ENCODE results near the gene PRKCQ.

Gene PRKCQ

DNA sequence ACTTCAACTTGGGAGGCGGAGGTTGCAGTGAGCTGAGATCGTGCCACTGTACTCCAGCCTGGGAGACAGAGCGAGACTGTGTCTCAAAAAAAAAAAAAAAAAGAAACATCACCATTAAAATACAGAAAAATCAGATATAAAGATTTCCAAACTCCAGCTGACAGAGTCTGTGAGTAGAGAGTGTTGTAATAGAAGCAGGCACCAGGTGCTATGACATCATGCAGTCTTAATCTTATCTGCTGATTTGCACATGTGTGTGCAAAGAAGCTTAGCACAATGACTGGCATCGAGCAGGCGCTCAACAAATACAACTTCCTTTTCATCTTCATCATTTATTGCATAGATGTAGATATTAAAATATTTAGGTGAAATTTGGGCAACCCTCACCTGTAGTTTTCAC, 92.2 kb downstream of the PRKCQ start:
- Histone ChIP-seq H3K79me1 (ENCODE audit: low read length) (no peaks in the 10 kb centered on the region), H3K9me3 (ENCODE audit: insufficient read depth, low read depth, low read length) (no peaks in the 10 kb centered on the region), H4K91ac (ENCODE audit: low read depth, low read length) (no peak overlapping the region), H3K4me1 (ENCODE audit: control insufficient read depth in 1 of 2, insufficient read depth in 2 of 2, low read length in 2 of 2) (no peaks in the 10 kb centered on the region), H3K4ac (ENCODE audit: low read depth, low read length) (no peak overlapping the region), H3K4me2 (ENCODE audit: low read length) (no peak overlapping the region), H2AFZ (ENCODE audit: insufficient read depth, low read length, poor library complexity) (no peak overlapping the region), H3K79me2 (ENCODE audit: control insufficient read depth, insufficient read depth, low read length, poor library complexity) (no peaks in the 10 kb centered on the region), H2AK5ac (ENCODE audit: low read length) (no peak overlapping the region), H3K27ac (ENCODE audit: low read depth, low read length) (no peak overlapping the region), H3K27me3 (ENCODE audit: insufficient read depth, low read length) (no peaks in the 10 kb centered on the region), H3K18ac (ENCODE audit: low read length) (no peak overlapping the region), H3K36me3 (ENCODE audit: control insufficient read depth in 1 of 2, insufficient read depth in 2 of 2, low read length in 2 of 2) (no peaks in the 10 kb centered on the region), H3K23ac (ENCODE audit: low read length) (no peak overlapping the region), H3K9ac (ENCODE audit: low read length) (no peak overlapping the region), H2BK5ac (ENCODE audit: low read depth, low read length, poor library complexity) (no peak overlapping the region), H2BK120ac (ENCODE audit: insufficient read depth, low read length, poor library complexity) (no peak overlapping the region), H4K8ac (ENCODE audit: low read depth, low read length) (no peak overlapping the region), H3K14ac (ENCODE audit: low read length) (no peak overlapping the region), H4K12ac (ENCODE audit: low read depth, low read length) (no peak overlapping the region), H2BK12ac (ENCODE audit: low read length) (no peak overlapping the region), H3K4me3 (ENCODE audit: low read depth, low read length) (no peak overlapping the region)
- DNase-seq, result peak; percentile 33 to 50
- no CpG with 5 or more reads among the region's 5 CpGs for WGBS (ENCODE audit: extremely low coverage, insufficient coverage, insufficient read length)

DNA sequence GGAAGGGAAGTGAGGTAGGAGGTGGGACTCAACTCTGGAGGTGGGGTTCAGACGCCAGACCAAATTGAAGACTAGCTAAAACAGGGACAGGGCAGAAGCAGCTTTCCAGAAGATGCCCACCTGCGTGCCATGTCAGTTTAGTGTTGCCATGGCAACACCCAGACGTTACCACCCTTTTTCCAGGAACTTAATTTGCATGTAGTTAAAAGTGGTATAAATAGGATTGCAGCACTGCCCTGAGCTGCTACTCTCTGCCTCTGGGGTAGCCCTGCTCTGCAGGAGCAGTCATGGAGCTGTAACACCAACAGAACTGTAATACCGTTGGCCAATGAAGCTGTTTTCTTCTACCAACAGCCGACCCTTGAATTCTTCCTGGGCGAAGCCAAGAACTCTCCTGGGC, 93.8 kb downstream of the PRKCQ start:
- Histone ChIP-seq H2BK12ac (ENCODE audit: low read length) (no peak overlapping the region), H4K12ac (ENCODE audit: low read depth, low read length) (no peak overlapping the region), H2AFZ (ENCODE audit: insufficient read depth, low read length, poor library complexity) (no peak overlapping the region), H3K23ac (ENCODE audit: low read length) (no peak overlapping the region), H2BK120ac (ENCODE audit: insufficient read depth, low read length, poor library complexity) (no peak overlapping the region), H3K14ac (ENCODE audit: low read length) (no peak overlapping the region), H3K9me3 (ENCODE audit: insufficient read depth, low read depth, low read length) (no peaks in the 10 kb centered on the region), H3K79me1 (ENCODE audit: low read length) (no peaks in the 10 kb centered on the region), H3K79me2 (ENCODE audit: control insufficient read depth, insufficient read depth, low read length, poor library complexity) (no peaks in the 10 kb centered on the region), H3K27me3 (ENCODE audit: insufficient read depth, low read length) (no peaks in the 10 kb centered on the region), H3K4ac (ENCODE audit: low read depth, low read length) (no peak overlapping the region), H2AK5ac (ENCODE audit: low read length) (no peak overlapping the region), H3K4me2 (ENCODE audit: low read length) (no peak overlapping the region), H4K8ac (ENCODE audit: low read depth, low read length) (no peak overlapping the region), H3K4me3 (ENCODE audit: low read depth, low read length) (no peak overlapping the region), H3K18ac (ENCODE audit: low read length) (no peak overlapping the region), H2BK5ac (ENCODE audit: low read depth, low read length, poor library complexity) (no peak overlapping the region), H4K91ac (ENCODE audit: low read depth, low read length) (no peak overlapping the region), H3K27ac (ENCODE audit: low read depth, low read length) (no peak overlapping the region), H3K36me3 (ENCODE audit: control insufficient read depth in 1 of 2, insufficient read depth in 2 of 2, low read length in 2 of 2) (no peaks in the 10 kb centered on the region), H3K4me1 (ENCODE audit: control insufficient read depth in 1 of 2, insufficient read depth in 2 of 2, low read length in 2 of 2) (no peaks in the 10 kb centered on the region), H3K9ac (ENCODE audit: low read length) (no peak overlapping the region)
- no peak for DNase-seq
- no CpG with 5 or more reads among the region's 6 CpGs for WGBS (ENCODE audit: extremely low coverage, insufficient coverage, insufficient read length)

DNA sequence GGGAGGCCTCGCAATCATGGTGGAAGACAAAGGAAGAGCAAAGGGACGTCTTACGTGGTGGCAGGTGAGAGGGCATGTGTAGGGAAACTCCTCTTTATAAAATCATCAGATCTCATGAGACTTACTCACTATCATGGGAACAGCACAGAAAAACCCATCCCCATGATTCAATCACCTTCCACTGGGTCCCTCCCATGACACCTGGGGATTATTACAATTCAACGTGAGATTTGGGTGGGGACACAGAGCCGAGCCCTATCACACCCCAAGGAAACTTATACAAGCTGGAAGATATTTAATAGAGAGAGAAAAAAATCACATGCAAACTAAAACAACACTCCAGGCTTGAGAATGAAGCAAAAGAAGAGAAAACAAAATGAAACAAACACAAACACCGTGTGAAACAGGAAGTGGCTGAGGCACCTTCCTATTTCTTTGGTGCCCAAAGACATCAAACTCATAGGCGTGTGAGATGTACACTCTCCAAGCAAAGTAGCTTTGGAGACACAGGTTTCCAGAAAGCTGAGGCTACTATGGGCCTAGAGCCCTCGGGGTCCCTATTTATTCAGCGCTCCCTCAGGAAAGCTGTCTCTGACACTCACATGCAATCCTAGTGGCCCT, 97.2 kb downstream of the PRKCQ start:
- Histone ChIP-seq H3K9me3 (ENCODE audit: insufficient read depth, low read depth, low read length) (no peaks in the 10 kb centered on the region), H2BK120ac (ENCODE audit: insufficient read depth, low read length, poor library complexity) (no peak overlapping the region), H3K79me2 (ENCODE audit: control insufficient read depth, insufficient read depth, low read length, poor library complexity) (no peaks in the 10 kb centered on the region), H3K4me3 (ENCODE audit: low read depth, low read length) (no peak overlapping the region), H3K79me1 (ENCODE audit: low read length) (no peaks in the 10 kb centered on the region), H2BK5ac (ENCODE audit: low read depth, low read length, poor library complexity) (no peak overlapping the region), H4K12ac (ENCODE audit: low read depth, low read length) (no peak overlapping the region), H2AK5ac (ENCODE audit: low read length) (no peak overlapping the region), H3K4me1 (ENCODE audit: control insufficient read depth in 1 of 2, insufficient read depth in 2 of 2, low read length in 2 of 2) (no peaks in the 10 kb centered on the region), H3K27me3 (ENCODE audit: insufficient read depth, low read length) (no peaks in the 10 kb centered on the region), H4K91ac (ENCODE audit: low read depth, low read length) (no peak overlapping the region), H3K9ac (ENCODE audit: low read length) (no peak overlapping the region), H2AFZ (ENCODE audit: insufficient read depth, low read length, poor library complexity) (no peak overlapping the region), H3K27ac (ENCODE audit: low read depth, low read length) (no peak overlapping the region), H3K36me3 (ENCODE audit: control insufficient read depth in 1 of 2, insufficient read depth in 2 of 2, low read length in 2 of 2) (no peaks in the 10 kb centered on the region), H3K4ac (ENCODE audit: low read depth, low read length) (no peak overlapping the region), H3K4me2 (ENCODE audit: low read length) (no peak overlapping the region), H3K18ac (ENCODE audit: low read length) (no peak overlapping the region), H2BK12ac (ENCODE audit: low read length) (no peak overlapping the region), H3K23ac (ENCODE audit: low read length) (no peak overlapping the region), H3K14ac (ENCODE audit: low read length) (no peak overlapping the region), H4K8ac (ENCODE audit: low read depth, low read length) (no peak overlapping the region)
- DNase-seq, result no peak
- no CpG with 5 or more reads among the region's 9 CpGs for WGBS (ENCODE audit: extremely low coverage, insufficient coverage, insufficient read length)

GRCh38 chr10:6478722-6479121, 101.4 kb downstream of the PRKCQ start:
- H3K79me1 ChIP-seq (ENCODE audit: low read length), result no peaks in the 10 kb centered on the region
- H3K23ac ChIP-seq (ENCODE audit: low read length), result no peak overlapping the region
- H4K91ac ChIP-seq (ENCODE audit: low read depth, low read length), result no peak overlapping the region
- H3K4ac ChIP-seq (ENCODE audit: low read depth, low read length), result no peak overlapping the region
- no peak overlapping the region for H3K4me2 ChIP-seq (ENCODE audit: low read length)
- DNase-seq, result no peak
- no peak overlapping the region for H2AFZ ChIP-seq (ENCODE audit: insufficient read depth, low read length, poor library complexity)
- WGBS (ENCODE audit: extremely low coverage, insufficient coverage, insufficient read length), result no CpG with 5 or more reads among the region's 8 CpGs
- H4K12ac ChIP-seq (ENCODE audit: low read depth, low read length), result no peak overlapping the region
- no peaks in the 10 kb centered on the region for H3K36me3 ChIP-seq (ENCODE audit: control insufficient read depth in 1 of 2, insufficient read depth in 2 of 2, low read length in 2 of 2)
- no peak overlapping the region for H2AK5ac ChIP-seq (ENCODE audit: low read length)
- no peak overlapping the region for H3K18ac ChIP-seq (ENCODE audit: low read length)
- H3K27me3 ChIP-seq (ENCODE audit: insufficient read depth, low read length), result no peaks in the 10 kb centered on the region
- H2BK12ac ChIP-seq (ENCODE audit: low read length), result no peak overlapping the region
- no peaks in the 10 kb centered on the region for H3K4me1 ChIP-seq (ENCODE audit: control insufficient read depth in 1 of 2, insufficient read depth in 2 of 2, low read length in 2 of 2)
- H3K14ac ChIP-seq (ENCODE audit: low read length), result no peak overlapping the region
- H3K9ac ChIP-seq (ENCODE audit: low read length), result no peak overlapping the region
- no peak overlapping the region for H2BK5ac ChIP-seq (ENCODE audit: low read depth, low read length, poor library complexity)
- no peaks in the 10 kb centered on the region for H3K9me3 ChIP-seq (ENCODE audit: insufficient read depth, low read depth, low read length)
- no peak overlapping the region for H3K27ac ChIP-seq (ENCODE audit: low read depth, low read length)
- H4K8ac ChIP-seq (ENCODE audit: low read depth, low read length), result no peak overlapping the region
- no peak overlapping the region for H2BK120ac ChIP-seq (ENCODE audit: insufficient read depth, low read length, poor library complexity)
- H3K79me2 ChIP-seq (ENCODE audit: control insufficient read depth, insufficient read depth, low read length, poor library complexity), result no peaks in the 10 kb centered on the region
- no peak overlapping the region for H3K4me3 ChIP-seq (ENCODE audit: low read depth, low read length)
